ENCODE measurements around the gene SLC17A3.

DNA sequence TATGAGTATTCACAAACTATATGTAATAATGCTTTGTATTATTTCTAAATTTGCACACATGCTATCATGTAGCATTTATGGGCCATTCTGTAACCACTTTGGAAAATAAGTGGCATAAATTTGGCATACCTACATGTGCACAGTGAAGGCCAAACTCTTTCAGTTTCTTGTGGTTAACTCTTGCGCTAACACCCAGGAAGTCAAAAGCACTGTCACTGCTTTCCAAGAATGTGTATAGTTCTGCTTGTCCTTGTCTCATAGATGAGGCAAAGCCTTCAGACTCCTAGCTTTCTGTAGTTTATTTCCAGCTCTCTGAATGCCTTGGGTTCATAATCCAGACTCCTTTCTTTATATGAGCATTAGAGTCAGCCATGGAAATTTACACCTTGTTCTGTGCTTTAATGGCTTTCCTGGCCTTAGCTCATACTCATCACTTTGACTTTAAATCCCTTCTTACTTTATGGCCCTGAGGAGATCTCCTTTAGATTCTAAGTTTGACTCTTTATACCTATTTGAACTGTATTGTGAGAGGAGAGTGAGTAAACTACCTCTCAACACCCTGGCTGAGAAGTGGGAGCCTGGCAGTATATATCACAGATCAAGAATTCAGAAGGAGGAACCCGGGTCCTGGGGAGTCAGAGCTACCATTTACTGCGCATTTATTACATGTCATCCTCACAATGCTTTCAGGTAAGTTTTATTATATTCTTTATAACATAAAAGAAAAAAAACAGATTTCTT lies 949 bp upstream of the SLC17A3 start:
- TF ChIP-seq EZH2phosphoT487 (IDR thresholded peaks at IDR 0.05; ENCODE audit: insufficient read depth, low read depth) (no peak), EZH2 (IDR thresholded peaks at IDR 0.05; ENCODE audit: insufficient read depth, poor library complexity, severe bottlenecking) (no peak)

All from GM23248 (cell line).